K562 (cell line): ENCODE data around the gene LDLRAD1.

Experiments used
- CTCF ChIP-seq, 3 experiments: IDR thresholded peaks in 2 of 3; conservative IDR thresholded peaks in 1 of 3; 2 replicates each; pipeline ENCODE4 v1.5.1; 2011 to 2012; ENCODE audit warnings: low read length in 3 of 3, mild to moderate bottlenecking in 3 of 3, control low read depth in 2 of 3, improper control_type of control experiment in 1 of 3, inconsistent platforms in 1 of 3, low read depth in 1 of 3, mixed read lengths in 1 of 3, moderate library complexity in 1 of 3; ENCODE audit not compliant: insufficient read depth in 2 of 3
- FOXA1 ChIP-seq: fragments of 450-650 bp; IDR thresholded peaks from 2 replicates; pipeline ENCODE4 v1.6.1; 2016; ENCODE audit warnings: mild to moderate bottlenecking, borderline replicate concordance
- HDAC2 ChIP-seq: fragments of 450-650 bp; IDR thresholded peaks from 2 replicates; pipeline ENCODE4 v1.6.1; 2016; ENCODE audit warnings: mild to moderate bottlenecking
- MAX ChIP-seq: sonication (generic); formaldehyde crosslinking; IDR thresholded peaks from 2 replicates; pipeline ENCODE4 v1.9.0; 2022; ENCODE audit warnings: mild to moderate bottlenecking, missing genetic modification reagents
- NR1H2 ChIP-seq: sonication (generic); formaldehyde crosslinking; IDR thresholded peaks from 2 replicates; pipeline ENCODE4 v1.4.0; 2020; ENCODE audit warnings: mild to moderate bottlenecking, missing genetic modification reagents
- POLR2A ChIP-seq: fragments of 450-650 bp; conservative IDR thresholded peaks from 2 replicates; pipeline ENCODE4 v1.6.1; 2016
- RHOXF2B ChIP-seq: fragments of 250-450 bp; sonication (Bioruptor Pico); conservative IDR thresholded peaks from 2 replicates; pipeline ENCODE4 v1.5.1; 2021
- SIRT6 ChIP-seq: IDR thresholded peaks from one replicate; pipeline ENCODE4 v1.6.1; 2012; ENCODE audit warnings: low read depth, mild to moderate bottlenecking, control low read depth, inconsistent platforms, low read length, moderate library complexity
- TAL1 ChIP-seq: fragments of 450-650 bp; IDR thresholded peaks from 2 replicates; pipeline ENCODE4 v1.6.1; 2016; ENCODE audit warnings: mild to moderate bottlenecking
- ZBTB17 ChIP-seq: fragments of 450-650 bp; formaldehyde crosslinking; IDR thresholded peaks from 2 replicates; pipeline ENCODE4 v1.4.0; 2020; ENCODE audit warnings: mild to moderate bottlenecking
- ZEB2 ChIP-seq: fragments of 450-650 bp; IDR thresholded peaks from 2 replicates; pipeline ENCODE4 v1.6.1; 2016
- ZNF407 ChIP-seq: fragments of 450-650 bp; IDR thresholded peaks from 2 replicates; pipeline ENCODE4 v1.6.1; 2016; ENCODE audit warnings: low read depth

GRCh38 chr1:53962395-53962794, 55.6 kb downstream of the LDLRAD1 start:
- TF ChIP-seq HDAC2 (no peak), CTCF (IDR thresholded peaks at IDR 0.05 in 2 of 3, conservative IDR thresholded peaks at IDR 0.05 in 1 of 3; ENCODE audit: insufficient read depth in 2 of 3, low read depth in 1 of 3, low read length in 3 of 3) (no peak), ZNF407 (no peak), MAX (CRISPR knock-in tag) (no peak), ZBTB17 (CRISPR knock-in tag) (no peak), RHOXF2B (no peak), SIRT6 (no peak), FOXA1 (no peak), ZEB2 (no peak), TAL1 (no peak), NR1H2 (CRISPR knock-in tag) (no peak), POLR2A (no peak)
